G401 (cell line): ENCODE data around the gene GRHPR. TPM values are rescaled to one million over a fixed set of nuclear protein-coding genes. Genes with fewer than 3 reads are reported as not detected.

Experiments
- DNase-seq: peaks from one replicate; pipeline ENCODE4 v3.0.0-alpha.2; 2015; ENCODE audit warnings: low spot score
- in situ Hi-C: cut with HindIII; loops from 2 replicates; pipeline ENCODE4 v1.10.0; 2016; ENCODE audit warnings: low sequenced_read_pairs, mixed read lengths
- total RNA-seq: library from RNA; depleted of rRNA; stranded (reverse); fragments of >200 nt; shearing (Covaris generic); gene quantifications from 2 replicates; pipeline ENCODE4 v1.2.3, GENCODE V29; 2014

The GRHPR gene
- total RNA-seq, 1 experiment from 2014 or later = 183 TPM

DNA sequence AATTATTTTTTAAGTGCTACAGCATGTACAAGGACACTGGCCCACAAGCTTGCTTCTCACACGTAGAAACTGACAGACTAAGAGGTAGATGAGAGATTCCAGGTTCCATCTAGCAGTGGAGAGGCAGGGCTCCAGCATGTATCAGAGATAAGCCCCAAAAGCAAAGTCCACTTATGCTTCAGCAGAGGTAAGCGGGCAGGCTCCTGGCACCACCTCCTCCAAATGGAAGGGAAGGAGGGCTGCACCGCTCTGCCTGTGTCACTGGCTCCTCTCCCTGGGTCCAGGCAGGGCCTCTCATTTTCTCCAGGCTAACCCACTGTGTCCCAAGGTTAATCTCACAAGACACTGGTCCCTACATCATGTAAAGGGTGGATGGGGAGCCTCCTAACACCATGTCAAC is 15.9 kb downstream of the GRHPR start:
- in situ Hi-C loops = no loop called here
- DNase-seq = no peak

DNA sequence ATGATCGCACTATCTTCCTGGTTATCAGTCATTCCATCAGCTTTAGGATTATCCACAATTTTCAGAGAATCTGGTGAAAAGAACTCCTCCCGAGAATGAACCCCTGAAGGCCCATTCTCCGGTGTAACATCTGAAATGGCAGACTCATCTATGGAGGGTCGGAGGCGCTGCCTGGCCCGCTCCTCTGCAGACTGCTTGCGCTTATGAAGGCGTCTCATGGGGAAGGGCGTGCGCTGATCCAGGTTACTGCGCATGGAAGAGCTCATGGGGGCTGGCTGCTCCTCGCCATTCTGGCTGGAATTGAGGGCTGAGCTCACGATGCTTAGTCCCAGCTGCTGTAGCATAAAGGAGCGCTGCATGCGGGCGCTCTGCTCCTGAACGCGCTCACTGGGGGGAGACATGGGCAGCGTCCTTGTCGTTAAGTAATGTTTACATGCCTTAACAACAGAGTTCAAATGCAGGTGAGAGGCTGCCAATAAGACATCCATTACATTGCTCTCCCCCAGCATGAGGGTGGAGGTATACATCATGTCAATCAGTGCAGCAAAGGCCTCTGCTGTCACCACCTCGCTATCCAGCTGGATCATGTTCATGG is 19.4 kb downstream of the GRHPR start:
- in situ Hi-C loops = no loop called here
- DNase-seq = no peak

DNA sequence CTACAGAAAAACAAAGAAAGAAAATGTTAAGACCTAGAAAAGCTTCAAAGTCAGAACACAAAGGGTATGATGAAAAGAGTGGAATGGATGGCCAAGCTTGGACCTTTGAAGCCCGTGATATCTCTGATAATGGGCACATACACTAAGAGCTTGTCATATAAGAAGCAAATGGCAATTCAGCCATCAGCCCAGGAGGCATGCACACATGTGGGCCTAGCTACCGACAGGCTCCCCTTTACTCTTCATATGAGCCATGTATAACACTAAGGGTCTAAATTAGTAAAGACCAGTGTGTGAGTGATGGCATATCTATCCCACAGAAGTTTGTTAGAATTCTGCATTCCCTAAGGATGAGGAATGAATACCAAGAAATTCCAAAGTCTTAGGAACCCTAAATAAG is 20.1 kb downstream of the GRHPR start:
- in situ Hi-C loops = no loop called here
- no peak for DNase-seq

DNA sequence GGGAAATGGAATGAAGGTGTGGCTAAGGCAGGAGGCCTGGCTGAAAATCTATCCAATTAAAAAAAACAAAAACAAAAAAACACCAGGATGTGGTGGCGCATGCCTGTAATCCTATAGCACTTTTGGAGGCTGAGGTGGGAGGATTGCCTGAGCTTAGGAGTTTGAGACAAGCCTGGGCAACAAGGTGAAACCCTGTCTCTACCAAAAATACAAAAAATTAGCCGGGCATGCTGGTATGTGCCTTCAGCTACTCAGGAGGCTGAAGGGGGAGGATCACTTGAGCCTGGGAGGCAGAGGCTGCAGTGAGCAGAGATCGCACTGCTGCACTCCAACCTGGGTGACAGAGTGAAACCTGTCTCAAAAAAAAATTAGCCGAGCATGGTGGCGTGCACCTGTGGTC is 21.1 kb downstream of the GRHPR start:
- DNase-seq = no peak
- in situ Hi-C loops = no loop called here

DNA sequence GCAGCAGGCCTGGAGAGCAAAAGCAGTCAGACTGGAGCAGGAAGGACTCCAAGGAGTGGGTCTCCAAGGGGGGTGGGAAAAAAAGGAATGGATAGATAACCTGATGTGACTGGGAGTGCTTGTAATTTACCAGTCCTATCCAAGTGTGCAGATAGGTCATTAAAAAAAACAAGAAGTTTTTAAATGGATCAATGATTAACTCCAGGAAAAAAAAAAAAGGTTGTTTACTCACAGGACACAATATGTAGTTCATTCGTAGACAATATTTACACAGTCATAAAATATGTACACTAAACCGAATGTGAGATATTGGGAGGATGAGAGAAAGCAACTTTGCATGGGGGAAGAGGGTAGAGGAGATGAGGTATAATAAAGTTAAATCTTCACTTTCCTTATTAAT is 22.4 kb downstream of the GRHPR start:
- no peak for DNase-seq
- in situ Hi-C loops = no loop called here

DNA sequence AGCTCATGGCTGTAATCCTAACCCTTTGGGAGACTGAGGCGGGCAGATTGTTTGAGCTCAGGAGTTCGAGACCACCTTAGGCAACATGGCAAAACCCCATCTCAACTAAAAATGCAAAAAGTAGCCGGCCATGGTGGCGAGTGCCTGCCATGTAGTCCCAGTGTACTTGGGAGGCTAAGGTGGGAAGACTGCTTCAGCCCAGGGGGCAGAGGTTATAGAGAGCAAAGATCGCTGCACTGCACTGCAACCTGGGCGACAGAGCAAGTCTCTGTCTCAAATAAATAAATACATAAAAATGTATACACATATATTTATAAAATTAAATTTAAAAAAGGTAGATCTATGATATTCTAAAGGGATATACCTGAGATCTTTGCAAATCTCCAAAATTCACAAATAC is 23.3 kb downstream of the GRHPR start:
- in situ Hi-C loops = no loop called here
- DNase-seq = no peak

- in situ Hi-C loops = no loop called here
- DNase-seq = no peak
Observed at GRCh38 chr9:37446401-37446800, 23.9 kb downstream of the GRHPR start.

DNA sequence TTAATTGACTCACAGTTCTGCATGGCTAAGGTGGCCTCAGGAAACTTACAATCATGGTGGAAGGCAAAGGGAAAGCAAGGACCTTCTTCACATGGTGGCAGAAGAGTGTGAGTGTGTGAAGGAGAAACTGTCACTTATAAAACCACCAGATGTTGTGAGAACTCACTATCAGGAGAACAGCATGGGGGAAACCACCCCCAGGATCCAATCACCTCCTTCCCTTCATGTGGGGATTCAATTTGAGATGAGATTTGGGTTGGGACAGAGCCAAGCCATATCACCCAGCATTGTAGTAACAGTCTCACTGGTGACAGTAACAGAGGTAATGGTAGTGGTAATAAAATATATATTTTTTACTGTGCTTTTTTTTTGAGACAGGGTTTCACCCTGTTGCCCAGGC is 24.6 kb downstream of the GRHPR start:
- DNase-seq = no peak
- in situ Hi-C loops = no loop called here

DNA sequence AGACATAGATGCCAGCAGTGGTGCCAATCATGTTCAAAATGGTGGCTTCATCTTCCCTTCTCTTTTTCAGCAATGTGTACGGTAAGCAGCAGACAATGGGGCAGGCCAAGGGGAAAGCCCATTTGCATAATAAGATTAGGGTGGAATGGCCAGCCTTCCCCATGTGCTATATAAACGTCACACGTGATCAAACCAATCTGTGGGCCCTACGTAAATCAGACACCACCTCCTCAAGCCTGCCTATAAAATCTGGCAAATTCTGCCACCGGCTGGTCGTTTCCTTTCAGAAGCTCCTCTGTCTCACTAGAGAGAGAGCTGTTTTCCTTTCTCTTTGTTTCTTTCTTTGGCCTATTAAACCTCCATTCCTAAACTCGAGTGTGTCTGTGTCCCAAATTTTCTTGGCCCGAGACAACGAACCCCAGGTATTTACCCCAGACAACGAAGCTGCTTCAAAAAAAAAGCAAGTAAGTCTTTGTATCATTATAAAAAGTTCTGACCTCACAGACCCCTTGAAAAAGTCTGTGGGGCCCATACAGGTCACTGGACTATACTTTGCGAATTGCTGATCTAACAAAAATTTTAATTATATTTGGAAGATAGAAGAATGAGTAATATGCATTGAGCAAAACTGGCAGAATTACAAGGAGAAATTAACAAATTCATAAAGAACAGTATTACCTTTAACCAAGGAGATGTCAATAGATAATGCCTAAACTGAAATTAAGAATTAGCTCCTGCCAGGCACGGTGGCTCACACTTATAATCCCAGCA is 27.6 kb downstream of the GRHPR start:
- in situ Hi-C loops = no loop called here
- peak; percentile 24 for DNase-seq

DNA sequence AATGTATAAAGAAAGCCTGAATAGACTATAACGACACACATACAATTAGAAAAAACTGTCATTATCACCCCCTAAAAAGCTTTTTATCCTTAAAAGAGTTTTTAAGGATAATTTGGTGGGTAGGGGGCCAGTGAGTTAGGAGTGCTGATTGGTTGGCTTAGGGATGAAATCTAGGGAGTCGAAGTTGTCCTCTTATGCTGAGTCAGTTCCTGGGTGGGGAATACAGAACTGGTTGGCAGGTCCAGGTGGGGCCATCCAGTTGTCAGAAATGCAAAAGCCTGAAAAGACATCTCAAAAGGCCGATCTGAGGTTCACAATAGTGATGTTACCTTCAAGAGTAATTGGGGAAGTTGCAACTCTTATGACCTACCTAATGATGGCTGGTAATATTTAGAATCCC is 29.1 kb downstream of the GRHPR start:
- in situ Hi-C loops = no loop called here
- DNase-seq = no peak

DNA sequence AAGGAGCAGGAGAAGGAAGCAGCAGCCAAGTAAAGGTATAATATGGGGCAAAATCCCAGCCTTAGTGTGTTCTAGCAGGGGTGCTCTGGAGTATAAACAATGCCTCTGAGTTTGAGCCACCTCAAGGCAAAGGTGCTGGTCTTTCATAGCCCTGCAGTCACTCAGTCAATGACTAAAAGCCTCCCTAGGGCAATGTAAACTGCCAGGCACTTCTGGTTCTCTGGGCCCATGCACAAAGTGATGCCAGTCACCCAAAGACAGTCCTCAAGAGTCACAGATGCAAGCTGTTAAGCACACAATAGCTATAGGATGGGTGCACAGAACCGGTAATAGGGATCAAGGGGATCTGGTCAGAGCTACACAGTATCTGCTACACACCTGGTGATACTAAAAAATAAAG is 30.1 kb downstream of the GRHPR start:
- no peak for DNase-seq
- in situ Hi-C loops = no loop called here

- in situ Hi-C loops = no loop called here
Observed at GRCh38 chr9:37453827-37454226, 31.3 kb downstream of the GRHPR start.

GRCh38 chr9:37454238-37454637 is 31.7 kb downstream of the GRHPR start:
- DNase-seq = no peak
- in situ Hi-C loops = no loop called here

More at GRCh38 chr9:37453827-37454226, 31.3 kb downstream of the GRHPR start:
- no peak for DNase-seq

DNA sequence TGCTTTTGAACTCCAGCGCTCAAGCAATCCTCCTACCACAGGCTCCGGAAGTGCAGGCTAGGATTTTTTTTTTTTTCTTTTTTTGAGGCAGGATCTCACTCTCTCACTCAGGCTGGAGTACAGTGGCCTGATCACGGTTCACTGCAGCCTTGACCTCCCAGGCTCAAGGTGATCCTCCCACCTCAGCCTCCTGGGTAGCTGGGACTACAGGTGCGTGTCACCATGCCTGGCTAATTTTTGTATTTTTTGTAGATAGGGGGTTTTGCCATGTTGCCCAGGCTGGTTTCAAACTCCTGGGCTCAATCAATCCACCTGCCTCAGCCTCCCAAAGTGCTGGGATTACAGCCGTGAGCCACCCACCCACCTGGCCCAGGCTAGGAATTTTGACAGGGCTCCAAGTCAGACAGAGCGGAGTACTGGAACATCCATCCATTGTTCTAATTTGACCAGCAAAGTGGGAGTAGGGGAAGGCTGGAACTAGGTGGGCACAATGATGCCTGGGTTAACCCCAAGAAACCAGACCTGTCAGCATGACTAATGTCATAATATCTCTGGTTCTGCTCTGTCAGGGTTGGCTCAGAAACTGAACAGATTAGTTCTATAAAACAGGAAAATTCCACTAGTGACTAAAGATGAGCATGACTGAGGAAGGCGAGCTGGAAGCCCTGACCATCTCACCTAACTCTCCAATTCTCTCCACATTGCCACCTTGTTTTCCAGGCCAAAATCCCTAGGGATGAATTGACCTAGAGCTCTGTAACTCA is 33.6 kb downstream of the GRHPR start:
- DNase-seq = no peak
- in situ Hi-C loops = no loop called here

DNA sequence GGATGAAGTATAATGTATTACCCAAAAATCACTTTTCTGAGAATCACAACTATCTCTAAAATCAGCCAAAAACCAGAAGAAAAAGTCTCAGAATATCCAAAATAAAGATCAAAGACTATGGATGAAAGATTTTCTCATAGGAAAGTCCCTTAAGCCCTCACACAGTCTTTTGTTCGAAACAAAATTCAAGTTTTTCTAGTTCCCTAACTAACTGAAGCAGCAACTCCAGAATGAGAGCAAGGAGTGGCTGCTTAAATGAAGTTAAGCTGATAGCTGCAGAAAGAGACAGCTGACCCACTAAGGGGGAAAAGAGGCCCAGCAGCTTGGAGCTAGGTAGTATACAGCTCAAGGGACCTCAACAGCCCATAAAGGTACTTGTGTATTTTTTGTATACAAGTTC is 34.3 kb downstream of the GRHPR start:
- in situ Hi-C loops = no loop called here
- DNase-seq = no peak

GRCh38 chr9:37464006-37464405 is 41.5 kb downstream of the GRHPR start:
- no peak for DNase-seq
- in situ Hi-C loops = no loop called here

- DNase-seq = no peak
- in situ Hi-C loops = no loop called here
Observed at GRCh38 chr9:37464426-37465248, 42.1 kb downstream of the GRHPR start.

DNA sequence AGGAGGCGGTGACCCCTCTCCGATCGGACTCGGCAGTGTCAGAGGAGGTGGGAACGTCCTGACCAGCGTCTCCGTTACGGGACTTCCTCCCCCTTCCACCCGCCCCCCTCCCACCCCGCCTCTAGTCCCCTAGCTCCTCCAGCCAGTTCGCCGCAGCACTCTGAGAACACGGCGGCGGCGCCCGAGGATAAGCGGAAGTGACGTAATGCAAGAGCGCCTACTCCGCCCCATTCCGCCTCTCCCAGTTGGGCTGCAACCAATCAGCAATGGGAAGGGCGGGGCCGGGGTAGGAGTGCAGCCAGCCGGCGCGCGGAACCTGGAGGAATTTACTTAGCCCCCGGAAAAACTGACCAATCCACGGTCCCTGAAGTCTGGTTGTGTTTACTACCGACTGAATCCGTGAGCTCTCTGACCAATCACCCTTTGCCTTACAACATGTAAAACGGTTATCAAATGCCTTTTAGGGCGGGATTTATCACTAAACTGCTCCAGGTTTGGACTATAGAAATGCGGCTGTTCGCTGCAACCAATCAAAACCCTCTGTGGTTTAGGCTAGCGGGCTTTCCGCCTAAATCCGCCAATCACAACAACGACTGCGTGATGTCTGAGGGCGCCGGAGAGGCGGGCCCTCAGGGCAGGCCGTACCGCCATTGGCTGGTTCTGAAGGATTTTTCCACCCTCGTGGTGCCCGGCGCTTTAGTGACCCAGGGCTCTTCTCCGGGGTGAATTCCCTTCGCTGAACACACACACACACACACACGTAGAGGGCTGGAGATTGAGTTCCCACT is 42.9 kb downstream of the GRHPR start, which contains the start of gene ZBTB5:
Gene ZBTB5 (minus strand): TSS at position 202 of the 788 bp plus-strand sequence. CDS start 22,899 bp downstream, outside the sequence.
- peak; percentile 100 for DNase-seq
- in situ Hi-C loops = no loop called here
